Right ventricle myocardium superior (tissue), 1 donor: ENCODE data around the gene CSPG5. TPM values are rescaled to one million over a fixed set of nuclear protein-coding genes. Genes with fewer than 3 reads are reported as not detected.

Experiments
- ATAC-seq: fragments of 200-7000 bp; cut with Tn5 transposase; one replicate; pipeline ENCODE4 v1.9.1; 2020; ENCODE audit warnings: mild to moderate bottlenecking; ENCODE audit not compliant: poor library complexity
- DNase-seq: peaks from one replicate; pipeline ENCODE4 v3.0.0-alpha.2; 2020
- intact Hi-C: fragments of 100-400 bp; cut with DNase I; formaldehyde crosslinking; loops from one replicate; pipeline ENCODE4 v1.11.2; 2022
- long read RNA-seq: library from polyadenylated mRNA; unstranded; transcript quantifications from one replicate; pipeline ENCODE4 v2.0.0, GENCODE V29; 2021
- total RNA-seq: library from RNA; stranded (reverse); fragmentation: NEBNext Ultra II Directional; extraction: Animal tissue kit (Norgen Biotek cat#: 25700); gene quantifications from one replicate; pipeline ENCODE4 v1.2.1, GENCODE V29; 2021
- donor health status: DM: no; HTN: yes; CAD: no; lungs with severe emphysema.

CSPG5 gene
- 0.22 TPM for total RNA-seq
- long read RNA-seq, full-length matches to known transcripts, result 1 of 1 reads
- long read RNA-seq, partial matches to known transcripts, result 0 of 1 reads
- long read RNA-seq, other reads (novel, unspliced or antisense), result 0 of 1 reads

DNA sequence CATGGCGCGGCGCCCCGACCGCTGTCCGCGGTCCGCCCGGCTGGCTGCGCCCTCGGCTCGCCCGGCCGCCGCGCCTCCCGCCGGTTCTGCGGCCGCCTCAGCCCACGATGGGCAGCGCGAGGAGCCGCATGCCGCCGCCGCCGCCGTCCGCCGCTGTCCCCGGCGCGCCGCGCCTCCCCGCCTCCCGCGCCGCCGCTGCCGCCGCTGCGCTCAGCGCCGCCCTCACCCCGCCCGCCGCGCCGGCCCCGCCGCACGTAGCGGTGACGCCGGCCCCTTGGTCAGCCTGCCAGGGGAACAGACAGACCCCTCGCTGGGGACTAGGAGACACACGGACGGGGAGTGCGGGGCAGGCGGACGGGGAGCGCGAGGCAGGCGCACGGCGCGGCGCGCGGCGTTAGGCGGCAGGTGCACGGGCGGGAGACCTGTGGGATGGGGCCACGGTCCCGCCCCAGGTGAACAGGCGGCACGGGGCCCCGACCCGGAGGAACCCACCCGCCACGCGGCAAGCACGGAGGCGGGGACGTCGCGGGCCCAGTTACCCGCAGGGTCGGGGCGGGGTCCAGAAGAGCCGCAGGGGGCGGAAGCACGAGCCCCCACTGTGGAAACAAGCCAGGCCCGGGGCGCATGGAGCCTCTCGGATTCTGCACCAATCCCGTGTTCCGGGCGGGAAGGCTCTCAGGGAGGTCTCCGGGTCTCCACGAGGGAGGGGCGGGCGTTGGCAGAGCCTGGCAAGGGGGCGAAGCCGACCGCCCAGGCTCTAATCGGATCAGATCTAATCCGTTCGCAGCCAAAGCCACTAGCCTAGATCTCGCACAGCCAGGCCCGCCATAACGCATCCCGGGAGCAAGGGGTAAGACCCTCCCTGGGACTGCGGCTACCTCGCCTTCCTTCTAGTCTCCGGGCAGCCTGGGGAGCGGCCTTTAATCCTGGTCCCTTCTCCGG, at the start of gene CSPG5:
CSPG5 (minus strand) TSS at position 175 of the 942 bp plus-strand sequence; CDS start at position 3, 172 bp downstream.
- ATAC-seq (peak; percentile 53), DNase-seq (peak; percentile 48)
- intact Hi-C loops, result no loop called here

GRCh38 chr3:47628426-47628825, 49.8 kb upstream of the CSPG5 start:
- ATAC-seq (no peak), DNase-seq (no peak)
- intact Hi-C loops, result no loop called here

- intact Hi-C loops, result no loop called here
- no peak for DNase-seq
- ATAC-seq, result no peak
These were observed 44.2 kb upstream of the CSPG5 start for GRCh38 chr3:47622671-47623461.

DNA sequence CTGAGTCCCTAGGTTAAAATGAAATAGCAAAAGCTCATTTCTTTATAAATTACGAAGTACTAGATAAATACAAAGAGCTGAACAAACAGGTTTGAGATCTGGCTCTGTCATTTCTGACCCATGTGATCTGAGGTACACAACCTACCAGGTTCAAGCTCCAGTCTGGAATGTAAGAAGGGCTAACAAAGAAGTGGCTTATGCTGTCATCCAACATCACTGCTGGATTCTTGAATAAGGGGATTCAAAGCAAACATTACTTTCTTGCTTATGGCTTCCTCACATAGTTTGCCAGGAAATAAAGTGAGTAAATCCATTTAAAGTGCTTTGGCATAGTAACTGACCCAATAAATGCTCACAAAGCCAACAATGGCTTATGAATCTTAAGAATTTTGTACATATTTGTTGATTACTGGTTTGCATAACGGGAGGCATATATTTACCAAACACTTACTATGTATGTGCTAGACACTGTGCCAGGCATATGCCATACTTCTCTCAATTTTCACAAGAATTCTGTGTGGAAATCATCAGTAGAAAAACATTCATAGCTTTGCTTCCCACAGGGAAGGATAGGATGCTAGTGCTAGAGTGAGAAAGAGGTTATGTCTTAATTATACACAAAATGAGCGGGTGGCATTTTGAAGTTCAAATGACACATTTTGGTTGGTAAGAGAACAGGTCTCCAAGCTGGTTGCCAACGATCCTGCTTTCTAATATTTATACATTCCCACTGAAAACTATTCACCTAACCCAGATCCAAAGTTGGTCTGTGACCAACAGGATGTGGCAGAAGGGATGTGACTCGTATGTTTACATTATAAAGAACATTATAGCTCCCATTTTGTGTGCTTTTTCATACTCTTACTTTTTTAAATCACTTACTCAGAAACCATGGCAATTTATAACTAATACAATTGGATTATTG, 38.7 kb upstream of the CSPG5 start:
- DNase-seq (no peak), ATAC-seq (no peak)
- intact Hi-C loops, result no loop called here

DNA sequence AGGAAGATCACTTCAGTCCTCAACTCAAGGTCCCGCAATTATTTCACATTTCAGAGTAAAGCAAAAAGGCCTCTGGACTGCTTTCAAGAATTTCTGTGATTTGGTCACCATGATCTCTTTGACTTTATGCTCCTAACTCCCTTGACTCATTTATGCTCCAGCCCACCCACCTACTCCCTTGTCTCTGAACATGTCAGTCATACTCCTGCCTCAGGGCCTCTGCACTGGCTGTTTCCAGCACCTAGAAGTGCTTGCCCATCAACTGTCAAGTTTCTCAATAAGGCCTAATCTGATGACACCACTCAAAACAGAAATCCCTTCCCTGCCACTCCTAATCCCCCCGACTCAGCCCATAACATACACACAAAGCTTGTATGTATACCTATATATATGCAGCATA, 36.1 kb upstream of the CSPG5 start:
- intact Hi-C loops, result no loop called here
- no peak for DNase-seq
- no peak for ATAC-seq

DNA sequence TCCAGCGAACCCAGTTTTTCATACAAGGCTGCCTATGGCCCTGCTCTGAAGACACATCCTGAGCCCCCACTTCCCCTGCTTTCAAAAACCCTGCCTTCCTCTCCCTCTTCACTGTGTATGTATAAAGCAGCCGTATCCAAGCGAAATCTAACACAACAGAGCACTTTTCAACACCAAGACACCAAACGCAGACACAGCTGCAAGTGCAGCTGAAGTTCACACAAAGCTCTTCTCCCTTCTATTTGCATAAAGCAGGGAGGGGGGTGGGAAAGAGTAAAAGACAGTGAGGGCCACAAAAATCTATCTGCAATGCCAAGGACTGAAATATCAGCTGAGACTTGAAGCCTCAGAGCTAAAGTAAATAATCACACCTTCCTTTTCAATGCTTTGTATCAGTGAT, 35.1 kb upstream of the CSPG5 start:
- no peak for DNase-seq
- intact Hi-C loops, result no loop called here
- no peak for ATAC-seq

GRCh38 chr3:47612879-47613278, 34.2 kb upstream of the CSPG5 start:
- intact Hi-C loops, result no loop called here
- DNase-seq (no peak), ATAC-seq (no peak)

- ATAC-seq (peak; percentile 92), DNase-seq (no peak)
- intact Hi-C loops, result no loop called here
These were observed 33.5 kb upstream of the CSPG5 start for GRCh38 chr3:47612178-47612577.

DNA sequence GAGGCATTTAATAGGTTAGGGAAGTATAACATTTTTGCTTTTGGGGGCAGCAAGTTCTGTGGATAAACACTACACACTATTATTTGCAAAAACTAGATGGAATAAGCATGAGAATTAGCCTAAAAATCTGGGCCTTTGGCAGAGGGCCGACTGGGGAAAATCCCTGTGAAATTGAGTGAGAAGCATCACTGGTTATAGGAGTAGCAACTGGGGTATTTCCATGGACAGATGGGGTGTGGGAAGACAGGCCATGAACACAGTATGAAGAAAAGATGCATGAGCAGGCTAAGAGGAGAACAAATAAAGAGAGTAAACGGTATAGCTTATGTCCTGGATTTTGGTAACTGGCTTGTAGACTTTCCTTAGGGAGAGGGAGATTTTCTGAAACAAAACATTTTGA, 32.9 kb upstream of the CSPG5 start:
- no peak for ATAC-seq
- DNase-seq, result no peak
- intact Hi-C loops, result no loop called here

DNA sequence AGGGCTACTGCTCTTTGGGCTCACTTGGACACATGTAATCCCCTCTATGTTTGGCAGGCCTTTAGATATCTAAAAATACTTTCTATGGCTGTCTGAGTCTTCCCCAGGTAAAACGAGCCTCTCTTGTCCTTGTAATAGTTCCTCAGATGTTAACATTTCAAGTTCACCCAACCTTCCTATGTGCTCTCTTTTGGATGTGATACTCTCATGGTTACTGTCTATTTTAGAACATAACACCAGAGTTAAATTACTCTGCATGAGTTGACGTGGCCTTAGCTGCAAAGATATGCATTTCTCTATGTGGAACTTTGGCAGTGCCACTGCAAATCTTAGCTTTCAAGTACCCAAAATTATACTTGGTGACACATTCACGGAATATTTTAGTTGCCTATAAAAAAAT, 31.9 kb upstream of the CSPG5 start:
- ATAC-seq (peak; percentile 21), DNase-seq (no peak)
- intact Hi-C loops, result no loop called here

GRCh38 chr3:47607335-47607734, 28.7 kb upstream of the CSPG5 start:
- intact Hi-C loops, result no loop called here
- no peak for ATAC-seq
- DNase-seq, result no peak

DNA sequence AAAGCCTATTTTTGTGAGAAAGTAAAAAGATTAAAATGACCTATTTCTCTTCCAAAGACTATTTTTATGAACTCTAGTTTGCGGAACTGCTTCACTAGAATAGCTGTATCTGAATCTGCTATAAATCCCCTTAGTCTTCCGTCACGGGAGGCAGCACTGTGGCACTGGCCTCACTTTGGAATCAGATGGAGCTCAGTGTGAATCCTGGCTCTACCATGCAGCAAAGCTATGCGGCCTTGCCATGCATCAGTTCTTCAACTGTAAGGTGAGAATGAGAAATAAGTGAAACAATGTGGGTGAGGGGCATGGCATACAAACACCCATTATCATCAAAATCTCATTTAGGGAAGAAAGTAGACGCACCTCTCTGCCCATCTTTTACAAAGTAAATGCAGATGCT, 27.5 kb upstream of the CSPG5 start:
- ATAC-seq (no peak), DNase-seq (no peak)
- intact Hi-C loops, result no loop called here

GRCh38 chr3:47605652-47606051, 27.0 kb upstream of the CSPG5 start:
- ATAC-seq, result no peak
- no peak for DNase-seq
- intact Hi-C loops, result no loop called here

DNA sequence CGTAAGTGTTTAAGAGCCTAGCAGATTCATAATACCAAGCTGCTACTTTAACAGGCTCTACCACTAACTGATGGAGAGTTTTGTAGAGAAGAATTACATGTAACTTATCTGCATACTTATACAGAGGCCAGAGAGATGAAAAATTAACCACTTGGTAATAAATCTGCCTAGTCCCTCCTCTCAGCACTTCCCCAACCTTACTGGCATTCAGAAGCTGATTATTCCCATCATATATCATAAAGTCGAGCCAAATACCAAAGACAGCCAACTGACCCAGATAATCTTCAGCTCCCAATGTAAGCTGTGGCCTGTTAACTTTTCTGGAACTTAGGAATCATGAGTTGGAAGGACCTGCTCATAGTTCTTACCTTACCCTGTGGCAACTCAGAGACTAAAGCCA, 25.5 kb upstream of the CSPG5 start:
- DNase-seq (no peak), ATAC-seq (no peak)
- intact Hi-C loops, result no loop called here

DNA sequence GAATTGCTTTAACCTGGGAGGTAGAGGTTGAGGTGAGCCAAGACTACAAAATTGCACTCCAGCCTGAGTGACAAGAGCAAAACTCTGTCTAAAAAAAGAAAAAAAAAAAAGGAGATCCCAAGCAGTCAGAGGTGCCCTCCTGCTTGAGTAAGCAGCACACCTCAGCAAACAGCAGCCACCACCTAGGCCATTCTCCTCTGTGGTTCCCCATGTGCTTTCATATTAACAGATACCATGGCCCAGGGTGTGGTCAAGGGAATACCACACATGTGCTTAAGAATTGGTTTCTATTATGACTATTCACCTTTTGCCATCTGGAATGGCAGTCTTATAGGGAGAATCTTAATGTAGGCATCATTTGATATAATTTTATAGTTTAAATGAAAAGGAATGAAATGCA, 24.7 kb upstream of the CSPG5 start:
- ATAC-seq, result no peak
- DNase-seq, result no peak
- intact Hi-C loops, result no loop called here

GRCh38 chr3:47601281-47601680, 22.6 kb upstream of the CSPG5 start:
- DNase-seq (no peak), ATAC-seq (no peak)
- intact Hi-C loops, result no loop called here

- ATAC-seq (no peak), DNase-seq (no peak)
- intact Hi-C loops, result no loop called here
These were observed 16.1 kb upstream of the CSPG5 start for GRCh38 chr3:47594792-47595191.

DNA sequence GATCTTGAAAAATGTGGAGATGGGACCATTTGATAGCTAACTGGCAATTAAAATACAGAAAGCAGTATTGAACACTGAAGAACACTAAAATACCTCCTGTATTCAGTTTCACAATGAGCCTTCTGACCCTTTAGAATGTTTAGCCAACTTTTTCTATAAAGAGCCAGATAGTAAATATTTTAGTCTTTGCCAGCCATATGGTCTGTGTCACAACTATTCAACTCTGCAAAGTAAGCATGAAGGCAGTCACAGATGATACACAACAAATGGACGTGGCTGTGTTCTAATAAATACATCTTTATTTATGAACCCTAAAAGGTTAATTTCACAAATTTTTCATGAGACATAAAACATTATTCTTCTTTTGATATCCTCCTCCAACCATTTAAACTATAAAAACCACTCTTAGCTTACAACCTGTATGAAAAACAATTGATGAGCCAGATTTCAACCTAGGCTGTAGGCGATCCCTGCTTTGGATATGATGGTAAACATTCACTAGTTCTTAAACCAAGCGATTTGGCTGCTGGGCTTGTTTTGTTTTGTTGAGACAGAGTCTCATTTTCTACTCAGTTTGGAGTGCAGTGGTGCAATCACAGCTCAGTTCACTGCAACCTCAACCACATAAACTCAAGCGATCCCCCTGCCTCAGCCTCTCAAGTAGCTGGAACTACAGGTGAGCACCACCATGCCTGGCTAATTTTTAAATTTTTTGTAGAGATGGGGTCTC, 13.6 kb upstream of the CSPG5 start:
- DNase-seq, result no peak
- no peak for ATAC-seq
- intact Hi-C loops, result no loop called here
